ENCODE measurements around the gene NRN1. TPM values are rescaled to one million over a fixed set of nuclear protein-coding genes. Genes with fewer than 3 reads are reported as not detected.

The NRN1 gene
- total RNA-seq, 3 donors from 2014 or later: 8.9 to 81.4 (median 24.6) TPM

- intact Hi-C loops (cut with DNase I; ENCODE audit: low total_unique reads): no loop called here
- H3K4me1 ChIP-seq: peaks cover 5 to 9% of the 10 kb centered on the region in 2 donors
- TF ChIP-seq CTCF (IDR thresholded peaks at IDR 0.05) (peak in 1 of 3 donors; percentile 15), POLR2AphosphoS5 (IDR thresholded peaks at IDR 0.05) (peak in 1 of 3 donors; percentile 21), POLR2A (IDR thresholded peaks at IDR 0.05) (no peak)
Measured at GRCh38 chr6:5995949-5996713, 10.6 kb downstream of the NRN1 start.

GRCh38 chr6:5995658-5995948, 11.1 kb downstream of the NRN1 start:
- Histone ChIP-seq H3K36me3 (no peaks in the 10 kb centered on the region), H3K4me1 (peaks cover 5 to 9% of the 10 kb centered on the region in 2 donors), H3K27ac (peak overlapping the region; percentile 33 to 87), H3K27me3 (peaks cover 0 to 77% of the 10 kb centered on the region in 2 donors), H3K9me3 (no peaks in the 10 kb centered on the region), H3K4me3 (peak overlapping the region; percentile 54 to 80 (median 77))
- DNase-seq (ENCODE audit: low spot score in 2 of 2): no peak
- TF ChIP-seq POLR2AphosphoS5 (IDR thresholded peaks at IDR 0.05) (no peak), CTCF (IDR thresholded peaks at IDR 0.05) (no peak), POLR2A (IDR thresholded peaks at IDR 0.05) (no peak)
- intact Hi-C loops (cut with DNase I; ENCODE audit: low total_unique reads): no loop called here

More at GRCh38 chr6:5995949-5996713, 10.6 kb downstream of the NRN1 start:
- Histone ChIP-seq H3K27me3 (peaks cover 0 to 82% of the 10 kb centered on the region in 2 donors), H3K9me3 (no peaks in the 10 kb centered on the region), H3K4me3 (peak overlapping the region; percentile 54 to 80 (median 77)), H3K27ac (peak overlapping the region; percentile 60 to 87), H3K36me3 (no peaks in the 10 kb centered on the region)
- peak in 1 of 2 donors; percentile 44 for DNase-seq (ENCODE audit: low spot score in 2 of 2)

- no peak for DNase-seq (ENCODE audit: low spot score in 2 of 2)
- no peak overlapping the region for H3K4me3 ChIP-seq
- H3K27ac ChIP-seq: peak overlapping the region in 1 of 2 donors; percentile 87
- no peaks in the 10 kb centered on the region for H3K9me3 ChIP-seq
- intact Hi-C loops (cut with DNase I; ENCODE audit: low total_unique reads): no loop called here
- no peaks in the 10 kb centered on the region for H3K36me3 ChIP-seq
- H3K27me3 ChIP-seq: peaks cover 0 to 73% of the 10 kb centered on the region in 2 donors
- H3K4me1 ChIP-seq: peaks cover 5 to 9% of the 10 kb centered on the region in 2 donors
- TF ChIP-seq POLR2A (IDR thresholded peaks at IDR 0.05) (no peak), CTCF (IDR thresholded peaks at IDR 0.05) (no peak), POLR2AphosphoS5 (IDR thresholded peaks at IDR 0.05) (no peak)
Measured at GRCh38 chr6:5994999-5995657, 11.6 kb downstream of the NRN1 start.

- Histone ChIP-seq H3K4me3 (no peak overlapping the region), H3K27ac (no peak overlapping the region), H3K9me3 (no peaks in the 10 kb centered on the region), H3K36me3 (no peaks in the 10 kb centered on the region), H3K27me3 (peaks cover 0 to 66% of the 10 kb centered on the region in 2 donors), H3K4me1 (peaks cover 5 to 9% of the 10 kb centered on the region in 2 donors)
- no peak for DNase-seq (ENCODE audit: low spot score in 2 of 2)
- intact Hi-C loops (cut with DNase I; ENCODE audit: low total_unique reads): no loop called here
- TF ChIP-seq CTCF (IDR thresholded peaks at IDR 0.05) (no peak), POLR2A (IDR thresholded peaks at IDR 0.05) (no peak), POLR2AphosphoS5 (IDR thresholded peaks at IDR 0.05) (no peak)
Measured at GRCh38 chr6:5994234-5994998, 12.3 kb downstream of the NRN1 start.
